ENCODE data around the gene ZNF575. TPM values are rescaled to one million over a fixed set of nuclear protein-coding genes. Genes with fewer than 3 reads are reported as not detected.
"Not testable (repeated sequence)": the region's sequence is repeated elsewhere in the genome, so short reads cannot be mapped to it uniquely, and the experiment has no call there.

Gene ZNF575
- polyA plus RNA-seq, 1 donor (not counting 4 experiments of a cell fraction or from before 2014, with no cell fraction given), result 0.05 TPM

DNA sequence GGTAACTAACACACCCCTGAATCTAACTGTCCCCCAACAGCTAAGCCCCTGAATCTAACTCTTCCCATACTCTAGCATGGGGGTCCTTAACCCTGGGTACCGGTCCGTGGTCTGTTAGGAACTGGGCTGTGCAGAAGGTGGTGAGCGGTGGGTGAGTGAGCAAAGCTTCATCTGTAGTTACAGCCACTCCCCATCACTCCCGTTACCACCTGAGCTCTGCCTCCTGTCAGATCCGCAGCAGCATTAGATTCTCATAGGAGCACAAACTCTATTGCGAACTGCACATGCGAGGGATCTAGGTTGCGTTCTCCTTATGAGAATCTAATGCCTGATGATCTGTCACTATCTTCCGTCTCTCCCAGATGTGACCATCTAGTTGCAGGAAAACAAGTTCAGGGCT, 22.3 kb upstream of the ZNF575 start:
- Histone ChIP-seq H2AFZ (ENCODE audit: control insufficient read depth, low read length) (no peak overlapping the region), H3K4me1 (ENCODE audit: control insufficient read depth, extremely low read depth, insufficient read depth, low read length) (no peaks in the 10 kb centered on the region), H3K4me2 (ENCODE audit: control insufficient read depth, extremely low read depth, insufficient read depth, low read depth, low read length) (no peak overlapping the region), H3K79me2 (ENCODE audit: control insufficient read depth, insufficient read depth, low read length) (peaks cover under 1% of the 10 kb centered on the region), H3K27me3 (ENCODE audit: control insufficient read depth, extremely low read depth, insufficient read depth, low read length) (no peaks in the 10 kb centered on the region), H3K4me3 (ENCODE audit: control insufficient read depth in 2 of 3, extremely low read depth in 1 of 3, insufficient read depth in 2 of 3, low read depth in 1 of 3, low read length in 3 of 3) (no peak overlapping the region), H4K20me1 (ENCODE audit: control insufficient read depth, extremely low read depth, insufficient read depth, low read length) (no peaks in the 10 kb centered on the region), H3K9me3 (ENCODE audit: control insufficient read depth, low read depth, low read length) (no peaks in the 10 kb centered on the region), H3K27ac (ENCODE audit: control insufficient read depth, insufficient read depth, low read length) (no peak overlapping the region), H3K9me1 (ENCODE audit: control insufficient read depth, extremely low read depth, insufficient read depth, low read length) (no peaks in the 10 kb centered on the region), H3K36me3 (ENCODE audit: control insufficient read depth in 2 of 2, extremely low read depth in 1 of 2, insufficient read depth in 2 of 2, low read length in 2 of 2) (peaks cover 17 to 31% of the 10 kb centered on the region in 2 experiments), H3K9ac (ENCODE audit: control insufficient read depth, extremely low read depth, insufficient read depth, low read length) (no peak overlapping the region)
- no peak for TF ChIP-seq EZH2 (IDR thresholded peaks at IDR 0.05; ENCODE audit: low read length)
- TF ChIP-seq, protein P1, sequence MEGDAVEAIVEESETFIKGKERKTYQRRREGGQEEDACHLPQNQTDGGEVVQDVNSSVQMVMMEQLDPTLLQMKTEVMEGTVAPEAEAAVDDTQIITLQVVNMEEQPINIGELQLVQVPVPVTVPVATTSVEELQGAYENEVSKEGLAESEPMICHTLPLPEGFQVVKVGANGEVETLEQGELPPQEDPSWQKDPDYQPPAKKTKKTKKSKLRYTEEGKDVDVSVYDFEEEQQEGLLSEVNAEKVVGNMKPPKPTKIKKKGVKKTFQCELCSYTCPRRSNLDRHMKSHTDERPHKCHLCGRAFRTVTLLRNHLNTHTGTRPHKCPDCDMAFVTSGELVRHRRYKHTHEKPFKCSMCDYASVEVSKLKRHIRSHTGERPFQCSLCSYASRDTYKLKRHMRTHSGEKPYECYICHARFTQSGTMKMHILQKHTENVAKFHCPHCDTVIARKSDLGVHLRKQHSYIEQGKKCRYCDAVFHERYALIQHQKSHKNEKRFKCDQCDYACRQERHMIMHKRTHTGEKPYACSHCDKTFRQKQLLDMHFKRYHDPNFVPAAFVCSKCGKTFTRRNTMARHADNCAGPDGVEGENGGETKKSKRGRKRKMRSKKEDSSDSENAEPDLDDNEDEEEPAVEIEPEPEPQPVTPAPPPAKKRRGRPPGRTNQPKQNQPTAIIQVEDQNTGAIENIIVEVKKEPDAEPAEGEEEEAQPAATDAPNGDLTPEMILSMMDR (optimal IDR thresholded peaks at IDR 0.05 in 1 of 3, IDR thresholded peaks at IDR 0.05 in 1 of 3, conservative IDR thresholded peaks at IDR 0.05 in 1 of 3; ENCODE audit: extremely low read depth in 1 of 3, insufficient read depth in 2 of 3, low read length in 3 of 3), result no peak
- DNase-seq (ENCODE audit: low read depth, low spot score), result no peak
- no peak for FAIRE-seq
- dilution Hi-C loops (cut with MboI; ENCODE audit: extremely low pct_ligation_motif_present, low sequenced_read_pairs), result no loop called here

DNA sequence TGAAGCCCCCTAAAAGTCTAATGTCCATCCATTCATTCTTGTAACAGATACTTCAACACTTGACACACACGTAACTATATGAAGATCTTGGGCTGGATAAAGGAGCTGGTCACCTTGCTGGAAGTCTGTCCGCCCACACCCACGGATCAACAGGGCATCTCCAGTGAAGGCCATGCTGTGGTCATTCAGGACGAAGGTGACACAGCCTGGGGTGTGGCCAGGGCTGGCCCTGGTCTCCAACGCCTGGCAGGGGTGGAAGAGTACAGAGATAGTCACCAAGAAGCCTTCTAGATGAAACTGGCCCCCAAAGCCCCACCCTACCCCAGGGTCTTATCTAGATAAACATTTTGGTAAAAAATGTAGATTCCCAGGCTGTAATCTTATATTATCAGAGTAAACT, 21.7 kb upstream of the ZNF575 start:
- FAIRE-seq (no peak), DNase-seq (ENCODE audit: low read depth, low spot score) (no peak)
- no peaks in the 10 kb centered on the region for H3K4me1 ChIP-seq (ENCODE audit: control insufficient read depth, extremely low read depth, insufficient read depth, low read length)
- no peak overlapping the region for H3K27ac ChIP-seq (ENCODE audit: control insufficient read depth, insufficient read depth, low read length)
- H3K27me3 ChIP-seq (ENCODE audit: control insufficient read depth, extremely low read depth, insufficient read depth, low read length), result no peaks in the 10 kb centered on the region
- no peak overlapping the region for H2AFZ ChIP-seq (ENCODE audit: control insufficient read depth, low read length)
- H3K9ac ChIP-seq (ENCODE audit: control insufficient read depth, extremely low read depth, insufficient read depth, low read length), result no peak overlapping the region
- H3K9me3 ChIP-seq (ENCODE audit: control insufficient read depth, low read depth, low read length), result no peaks in the 10 kb centered on the region
- H3K9me1 ChIP-seq (ENCODE audit: control insufficient read depth, extremely low read depth, insufficient read depth, low read length), result no peaks in the 10 kb centered on the region
- no peak overlapping the region for H3K4me3 ChIP-seq (ENCODE audit: control insufficient read depth in 2 of 3, extremely low read depth in 1 of 3, insufficient read depth in 2 of 3, low read depth in 1 of 3, low read length in 3 of 3)
- dilution Hi-C loops (cut with MboI; ENCODE audit: extremely low pct_ligation_motif_present, low sequenced_read_pairs), result no loop called here
- H3K79me2 ChIP-seq (ENCODE audit: control insufficient read depth, insufficient read depth, low read length), result peaks cover 4% of the 10 kb centered on the region
- no peak overlapping the region for H3K4me2 ChIP-seq (ENCODE audit: control insufficient read depth, extremely low read depth, insufficient read depth, low read depth, low read length)
- H3K36me3 ChIP-seq (ENCODE audit: control insufficient read depth in 2 of 2, extremely low read depth in 1 of 2, insufficient read depth in 2 of 2, low read length in 2 of 2), result peaks cover 17 to 29% of the 10 kb centered on the region in 2 experiments
- no peaks in the 10 kb centered on the region for H4K20me1 ChIP-seq (ENCODE audit: control insufficient read depth, extremely low read depth, insufficient read depth, low read length)
- TF ChIP-seq, protein P1 (optimal IDR thresholded peaks at IDR 0.05 in 1 of 3, IDR thresholded peaks at IDR 0.05 in 1 of 3, conservative IDR thresholded peaks at IDR 0.05 in 1 of 3; ENCODE audit: extremely low read depth in 1 of 3, insufficient read depth in 2 of 3, low read length in 3 of 3), result no peak
- no peak for TF ChIP-seq EZH2 (IDR thresholded peaks at IDR 0.05; ENCODE audit: low read length)

DNA sequence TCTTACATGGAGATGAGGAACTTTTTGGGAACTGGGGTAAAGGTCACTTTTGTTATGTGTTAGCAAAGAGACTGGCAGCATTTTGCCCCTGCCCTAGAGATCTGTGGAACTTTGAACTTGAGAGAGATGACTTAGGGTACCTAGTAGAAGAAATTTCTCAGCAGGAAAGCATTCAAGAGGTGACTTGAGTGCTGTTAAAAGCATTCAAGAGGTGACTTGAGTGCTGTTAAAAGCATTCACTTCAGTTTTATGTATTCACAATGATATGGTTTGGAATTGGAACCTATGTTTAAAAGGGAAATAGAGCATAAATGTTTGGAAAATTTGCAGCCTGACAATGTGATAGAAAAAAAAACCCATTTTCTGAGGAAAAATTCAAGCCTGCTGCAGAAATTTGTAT, 20.6 kb upstream of the ZNF575 start:
- H4K20me1 ChIP-seq (ENCODE audit: control insufficient read depth, extremely low read depth, insufficient read depth, low read length); H3K4me3 ChIP-seq (ENCODE audit: control insufficient read depth in 2 of 3, extremely low read depth in 1 of 3, insufficient read depth in 2 of 3, low read depth in 1 of 3, low read length in 3 of 3); H3K9me1 ChIP-seq (ENCODE audit: control insufficient read depth, extremely low read depth, insufficient read depth, low read length); H3K27ac ChIP-seq (ENCODE audit: control insufficient read depth, insufficient read depth, low read length); H3K9ac ChIP-seq (ENCODE audit: control insufficient read depth, extremely low read depth, insufficient read depth, low read length); dilution Hi-C loops (cut with MboI; ENCODE audit: extremely low pct_ligation_motif_present, low sequenced_read_pairs); DNase-seq (ENCODE audit: low read depth, low spot score); H2AFZ ChIP-seq (ENCODE audit: control insufficient read depth, low read length); H3K4me2 ChIP-seq (ENCODE audit: control insufficient read depth, extremely low read depth, insufficient read depth, low read depth, low read length); FAIRE-seq; H3K4me1 ChIP-seq (ENCODE audit: control insufficient read depth, extremely low read depth, insufficient read depth, low read length); H3K27me3 ChIP-seq (ENCODE audit: control insufficient read depth, extremely low read depth, insufficient read depth, low read length); H3K9me3 ChIP-seq (ENCODE audit: control insufficient read depth, low read depth, low read length): not testable (repeated sequence)
- Histone ChIP-seq H3K36me3 (ENCODE audit: control insufficient read depth in 2 of 2, extremely low read depth in 1 of 2, insufficient read depth in 2 of 2, low read length in 2 of 2) (peaks cover 24 to 25% of the 10 kb centered on the region in 2 experiments), H3K79me2 (ENCODE audit: control insufficient read depth, insufficient read depth, low read length) (peaks cover 13% of the 10 kb centered on the region)

All from keratinocyte (primary cell).